ENCODE results near the gene LYPLA2. TPM values are rescaled to one million over a fixed set of nuclear protein-coding genes. Genes with fewer than 3 reads are reported as not detected.
A peak's percentile ranks its signal among the peaks of the same experiment; 100 is the strongest.

LYPLA2 gene
- polyA plus RNA-seq, 1 experiment, result 51.9 TPM

DNA sequence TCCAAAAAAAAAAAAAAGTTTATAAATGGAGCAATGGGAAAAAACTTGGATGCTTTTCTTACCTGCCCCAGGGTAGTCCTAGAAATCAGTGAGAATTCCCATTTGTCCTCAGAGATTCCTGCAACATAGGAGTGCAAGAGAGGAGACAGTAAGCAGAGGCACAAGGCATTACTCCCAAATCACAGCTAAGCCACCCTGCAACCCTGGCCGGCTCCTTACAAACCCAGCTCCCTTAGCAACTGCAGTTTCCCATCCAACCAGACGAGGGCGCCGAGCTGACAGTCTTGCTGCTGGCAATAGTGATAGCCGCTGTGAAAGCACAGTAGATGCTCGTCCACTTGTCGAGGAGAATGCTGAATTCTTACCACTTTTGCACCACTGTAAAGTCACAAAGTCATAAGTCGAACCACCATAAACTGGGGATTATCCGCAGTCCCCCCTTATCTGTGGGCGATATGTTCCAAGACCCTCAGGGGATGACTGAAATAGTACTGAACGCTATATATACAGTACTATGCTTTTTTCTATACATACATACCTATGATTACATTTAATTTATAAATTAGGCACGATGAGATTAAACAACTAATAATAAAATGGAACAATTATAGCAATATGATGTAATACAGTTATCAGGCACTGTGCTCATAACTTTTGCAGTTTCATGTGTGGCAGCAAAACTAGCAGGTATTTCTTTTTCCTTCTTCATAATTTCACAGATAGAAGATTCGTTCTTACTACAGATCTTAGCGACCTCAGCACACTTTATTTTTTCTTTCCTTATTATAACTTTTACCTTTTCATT lies 18.7 kb upstream of the LYPLA2 start:
- ChIA-PET POLR2A (no interaction called here), CTCF (interaction anchor here (0.6 to 2.8 kb wide), 30 partner anchors 9 to 256 kb away, joined by 3 to 24 read pairs (median 4); partner anchors contain the start of genes CNR2, ELOA and LYPLA2)
- no peak for DNase-seq (ENCODE audit: low read depth)
- TF ChIP-seq, protein P1, sequence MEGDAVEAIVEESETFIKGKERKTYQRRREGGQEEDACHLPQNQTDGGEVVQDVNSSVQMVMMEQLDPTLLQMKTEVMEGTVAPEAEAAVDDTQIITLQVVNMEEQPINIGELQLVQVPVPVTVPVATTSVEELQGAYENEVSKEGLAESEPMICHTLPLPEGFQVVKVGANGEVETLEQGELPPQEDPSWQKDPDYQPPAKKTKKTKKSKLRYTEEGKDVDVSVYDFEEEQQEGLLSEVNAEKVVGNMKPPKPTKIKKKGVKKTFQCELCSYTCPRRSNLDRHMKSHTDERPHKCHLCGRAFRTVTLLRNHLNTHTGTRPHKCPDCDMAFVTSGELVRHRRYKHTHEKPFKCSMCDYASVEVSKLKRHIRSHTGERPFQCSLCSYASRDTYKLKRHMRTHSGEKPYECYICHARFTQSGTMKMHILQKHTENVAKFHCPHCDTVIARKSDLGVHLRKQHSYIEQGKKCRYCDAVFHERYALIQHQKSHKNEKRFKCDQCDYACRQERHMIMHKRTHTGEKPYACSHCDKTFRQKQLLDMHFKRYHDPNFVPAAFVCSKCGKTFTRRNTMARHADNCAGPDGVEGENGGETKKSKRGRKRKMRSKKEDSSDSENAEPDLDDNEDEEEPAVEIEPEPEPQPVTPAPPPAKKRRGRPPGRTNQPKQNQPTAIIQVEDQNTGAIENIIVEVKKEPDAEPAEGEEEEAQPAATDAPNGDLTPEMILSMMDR (IDR thresholded peaks at IDR 0.05; ENCODE audit: insufficient read depth, low read depth, low read length), result peak; percentile 98
- Histone ChIP-seq H3K27me3 (ENCODE audit: control insufficient read depth, insufficient read depth, low read length) (no peaks in the 10 kb centered on the region), H3K4me3 (ENCODE audit: low read depth, low read length) (no peak overlapping the region), H3K36me3 (ENCODE audit: control insufficient read depth, insufficient read depth, low read length) (peaks cover 2% of the 10 kb centered on the region; the same call in 1 of the 2 replicates)

DNA sequence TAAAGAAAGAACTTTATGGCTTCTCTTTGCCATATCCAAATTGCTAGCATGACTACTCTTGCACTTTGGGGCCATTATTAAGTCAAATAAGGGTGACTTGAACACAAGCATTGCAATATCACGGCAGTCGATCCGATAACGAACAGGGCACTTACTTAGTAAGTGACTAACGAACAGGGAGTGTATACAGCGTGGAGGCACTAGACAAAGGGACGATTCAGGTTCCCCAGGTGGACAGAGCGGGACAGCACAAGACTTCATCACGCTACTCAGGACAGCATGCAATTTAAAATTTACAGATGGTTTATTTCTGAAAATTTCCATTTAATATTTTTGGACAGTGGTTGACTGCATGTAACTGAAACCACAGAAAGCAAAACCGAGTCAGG lies 18.1 kb upstream of the LYPLA2 start:
- no peak for DNase-seq (ENCODE audit: low read depth)
- CTCF ChIA-PET, result interaction anchor here (1.1 kb wide), 1 partner anchor 19 kb away, joined by 4 read pairs; no protein-coding TSS in a partner anchor
- POLR2A ChIA-PET, result no interaction called here
- TF ChIP-seq, protein P1 (IDR thresholded peaks at IDR 0.05; ENCODE audit: insufficient read depth, low read depth, low read length), result no peak
- Histone ChIP-seq H3K27me3 (ENCODE audit: control insufficient read depth, insufficient read depth, low read length) (no peaks in the 10 kb centered on the region), H3K4me3 (ENCODE audit: low read depth, low read length) (no peak overlapping the region), H3K36me3 (ENCODE audit: control insufficient read depth, insufficient read depth, low read length) (peaks cover 2% of the 10 kb centered on the region; the same call in 1 of the 2 replicates)

DNA sequence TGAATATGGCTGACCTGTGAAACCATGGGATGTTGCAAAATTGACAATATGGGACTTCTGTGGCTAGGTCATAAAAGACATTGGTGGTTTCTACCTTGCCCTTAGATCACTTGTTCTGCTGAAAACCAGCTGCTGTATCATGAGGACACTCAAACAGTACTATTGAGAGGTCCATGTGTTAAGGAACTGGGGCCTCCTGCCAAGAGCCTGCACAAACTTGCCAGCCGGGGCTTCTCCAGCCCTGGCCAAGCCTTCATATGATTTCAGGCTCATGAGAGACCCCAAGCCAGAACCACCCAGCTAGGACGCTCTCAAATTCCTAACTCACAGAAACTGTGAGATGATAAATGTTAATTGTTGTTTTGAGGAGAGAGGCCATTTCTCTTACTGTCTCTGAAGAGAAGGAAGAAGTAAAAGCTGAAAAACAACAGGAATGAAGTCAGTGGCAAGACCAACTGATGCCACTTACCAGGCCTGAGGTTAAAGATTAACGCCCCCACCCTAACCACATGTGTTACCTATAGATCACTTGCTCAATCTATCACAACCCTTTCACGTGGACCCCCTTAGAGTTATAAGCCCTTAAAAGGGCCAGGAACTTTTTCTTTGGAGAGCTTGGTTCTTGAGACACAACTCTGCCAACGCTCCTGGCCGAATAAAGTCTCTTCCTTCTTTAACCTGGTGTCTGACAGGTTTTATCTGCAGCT lies 16.6 kb upstream of the LYPLA2 start:
- H3K36me3 ChIP-seq (ENCODE audit: control insufficient read depth, insufficient read depth, low read length), result no peaks in the 10 kb centered on the region; the same call in 1 of the 2 replicates
- TF ChIP-seq, protein P1 (IDR thresholded peaks at IDR 0.05; ENCODE audit: insufficient read depth, low read depth, low read length), result no peak
- POLR2A ChIA-PET, result no interaction called here
- CTCF ChIA-PET, result interaction anchor here (0.6 to 6.0 kb wide), 5 partner anchors 14 to 187 kb away, joined by 3 to 23 read pairs (median 4); no protein-coding TSS in a partner anchor
- DNase-seq (ENCODE audit: low read depth), result no peak
- H3K27me3 ChIP-seq (ENCODE audit: control insufficient read depth, insufficient read depth, low read length), result no peaks in the 10 kb centered on the region
- H3K4me3 ChIP-seq (ENCODE audit: low read depth, low read length), result no peak overlapping the region

DNA sequence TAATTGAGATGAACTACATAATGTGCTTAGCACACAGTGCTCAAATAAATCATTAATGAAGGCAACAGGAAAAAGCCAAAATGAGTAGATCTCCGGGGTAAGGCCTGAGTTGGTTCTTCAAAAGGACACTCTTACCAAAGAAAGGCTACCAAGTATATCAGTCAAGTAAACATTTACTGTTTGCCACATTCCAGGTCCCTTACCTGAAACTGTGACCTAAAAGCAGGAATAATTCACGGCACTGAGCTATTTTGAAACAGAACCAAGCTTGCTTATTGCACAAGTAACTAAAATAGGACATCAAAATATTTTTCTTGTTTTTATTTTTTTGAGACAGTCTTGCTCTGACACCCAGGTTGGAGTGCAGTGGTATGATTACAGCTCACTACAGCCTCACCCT lies 14.7 kb upstream of the LYPLA2 start:
- DNase-seq (ENCODE audit: low read depth), result no peak
- ChIA-PET CTCF (interaction anchor here (1.3 to 6.0 kb wide), 3 partner anchors 11 to 141 kb away, joined by 3 to 23 read pairs (median 7); no protein-coding TSS in a partner anchor), POLR2A (no interaction called here)
- TF ChIP-seq, protein P1 (IDR thresholded peaks at IDR 0.05; ENCODE audit: insufficient read depth, low read depth, low read length), result no peak
- Histone ChIP-seq H3K36me3 (ENCODE audit: control insufficient read depth, insufficient read depth, low read length) (peaks cover 1% of the 10 kb centered on the region), H3K4me3 (ENCODE audit: low read depth, low read length) (no peak overlapping the region), H3K27me3 (ENCODE audit: control insufficient read depth, insufficient read depth, low read length) (no peaks in the 10 kb centered on the region)
